HepG2 (cell line): Measurements from ENCODE around the gene IZUMO2. TPM values are rescaled to one million over a fixed set of nuclear protein-coding genes. Genes with fewer than 3 reads are reported as not detected.

Source experiments
- ATAC-seq: fragments of 200-7000 bp; cut with Tn5 transposase; 3 replicates; pipeline ENCODE4 v1.9.1; 2020; ENCODE audit warnings: mild to moderate bottlenecking, moderate library complexity
- BruUV-seq: library from RNA; stranded (reverse); fragments of 400-500 nt; replicated peaks from 2 replicates; lab custom pipeline; 2021; lab: Mats Ljungman, UMichigan
- CTCF ChIA-PET: fragments of 300-600 bp; formaldehyde crosslinking; extraction: SDS; loops from one replicate; lab custom pipeline; 2021; ENCODE audit warnings: low total read pairs, inconsistent platforms, low intra/inter-chr PET ratio; lab: Yijun Ruan, JAX
- POLR2A ChIA-PET: fragments of 350-600 bp; sonication (Branson Sonifier 250); formaldehyde crosslinking; loops from one replicate; lab custom pipeline; 2020; ENCODE audit warnings: antibody characterized with exemption, inconsistent platforms; lab: Yijun Ruan, JAX
- DNase-seq: peaks from one replicate; pipeline ENCODE4 v3.0.0-alpha.2; 2015; ENCODE audit warnings: low spot score
- FAIRE-seq: peaks from 3 replicates; lab custom pipeline; 2011; peaks lifted over from hg19 to GRCh38; lab: Jason Lieb, UNC
- H2AFZ ChIP-seq: one replicate; pipeline ENCODE4 v1.6.1; 2011; ENCODE audit warnings: low read length, inconsistent platforms
- H3K27ac ChIP-seq: fragments of 300-600 bp; 3 replicates; pipeline ENCODE4 v1.8.0; 2011; ENCODE audit warnings: mixed run types, mild to moderate bottlenecking, mixed read lengths, low read length, inconsistent platforms; ENCODE audit not compliant: insufficient read depth; ENCODE audit errors: extremely low read length
- H3K27me3 ChIP-seq, 2 experiments: fragments of 200-600 bp in 1 of 2; 2 replicates in 1 of 2; 3 replicates in 1 of 2; pipeline versions ENCODE4 v1.6.0 to v1.8.0; 2011; ENCODE audit warnings: low read length in 2 of 2, mild to moderate bottlenecking in 2 of 2, moderate library complexity in 2 of 2, inconsistent platforms in 1 of 2; ENCODE audit not compliant: insufficient read depth in 2 of 2, control insufficient read depth in 1 of 2
- H3K36me3 ChIP-seq, 2 experiments: fragments of 200-600 bp in 1 of 2; replicated peaks in 1 of 2; 2 replicates in 1 of 2; 3 replicates in 1 of 2; pipeline versions ENCODE4 v1.5.1 to v1.8.0; 2011; ENCODE audit warnings: low read length in 2 of 2, inconsistent platforms in 1 of 2; ENCODE audit not compliant: insufficient read depth in 2 of 2, control insufficient read depth in 1 of 2
- H3K4me1 ChIP-seq: 2 replicates; pipeline ENCODE4 v1.5.1; 2012; ENCODE audit warnings: low read length, inconsistent platforms; ENCODE audit not compliant: insufficient read depth
- H3K4me2 ChIP-seq: 2 replicates; pipeline ENCODE4 v1.6.0; 2011; ENCODE audit warnings: low read depth, low read length, inconsistent platforms
- H3K4me3 ChIP-seq, 3 experiments: fragments of 200-600 bp in 1 of 3; sonication (generic), shearing (Covaris generic) in 1 of 3; replicated peaks in 1 of 3; 2 replicates each; pipeline ENCODE4 v1.5.1; 2011 to 2016; ENCODE audit warnings: low read length in 3 of 3, inconsistent platforms in 2 of 3, low read depth in 2 of 3, mild to moderate bottlenecking in 2 of 3, control low read depth in 1 of 3, mixed read lengths in 1 of 3; ENCODE audit not compliant: insufficient read depth in 1 of 3
- H3K79me2 ChIP-seq: one replicate; pipeline ENCODE4 v1.6.1; 2011; ENCODE audit warnings: low read length, inconsistent platforms; ENCODE audit not compliant: insufficient read depth
- H3K9ac ChIP-seq: 2 replicates; pipeline ENCODE4 v1.6.0; 2011; ENCODE audit warnings: mild to moderate bottlenecking, low read depth, low read length, inconsistent platforms; ENCODE audit not compliant: insufficient read depth
- H3K9me3 ChIP-seq: 2 replicates; pipeline ENCODE4 v1.5.1; 2012; ENCODE audit warnings: mild to moderate bottlenecking, low read length
- H4K20me1 ChIP-seq: 2 replicates; pipeline ENCODE4 v1.6.0; 2011; ENCODE audit warnings: inconsistent platforms, mild to moderate bottlenecking, low read length, moderate library complexity; ENCODE audit not compliant: insufficient read depth
- SP5 ChIP-seq: IDR thresholded peaks from 2 replicates; pipeline ENCODE4 v1.6.1; 2016; ENCODE audit warnings: low read depth, borderline replicate concordance
- TAF1 ChIP-seq: sonication (generic); formaldehyde crosslinking; IDR thresholded peaks from 2 replicates; pipeline ENCODE4 v1.4.0; 2020; ENCODE audit warnings: missing genetic modification reagents
- ZMYM4 ChIP-seq: sonication (generic); formaldehyde crosslinking; IDR thresholded peaks from 2 replicates; pipeline ENCODE4 v1.8.1; 2023; ENCODE audit warnings: mild to moderate bottlenecking, missing genetic modification reagents
- ZNF567 ChIP-seq: sonication (generic); formaldehyde crosslinking; IDR thresholded peaks from 2 replicates; pipeline ENCODE4 v1.8.1; 2023; ENCODE audit warnings: mild to moderate bottlenecking, missing genetic modification reagents, borderline replicate concordance
- ZNF780A ChIP-seq: sonication (generic); formaldehyde crosslinking; IDR thresholded peaks from 2 replicates; pipeline ENCODE4 v1.8.0; 2022; ENCODE audit warnings: mild to moderate bottlenecking, missing genetic modification reagents, moderate library complexity
- ZNF891 ChIP-seq: sonication (generic); formaldehyde crosslinking; IDR thresholded peaks from 2 replicates; pipeline ENCODE4 v1.5.0; 2020; ENCODE audit warnings: mild to moderate bottlenecking, missing genetic modification reagents
- WGBS: methylation state at CpG from one replicate; pipeline ENCODE4 v1.1.6; 2017; ENCODE audit warnings: low lambda C conversion rate; 5-methylcytosine and 5-hydroxymethylcytosine counted together
- in situ Hi-C: cut with HindIII; loops from 2 replicates; pipeline ENCODE4 v1.10.0; 2017; ENCODE audit warnings: low pct_unique_long_range_greater_than_20kb; ENCODE audit not compliant: extremely low pct_ligation_motif_present
- intact Hi-C: fragments of 100-400 bp; cut with micrococcal nuclease; formaldehyde crosslinking; loops from one replicate; pipeline ENCODE4 v1.10.0; 2022; ENCODE audit not compliant: unreplicated experiment
- polyA plus RNA-seq, 8 experiments: library from polyadenylated mRNA; depleted of rRNA in 3 of 8; stranded (reverse) in 7 of 8; unstranded in 1 of 8; fragments of >200 nt; fragmentation: Illumina TruSeq in 4 of 8; extraction: Trizol in 4 of 8; gene quantifications; 2 replicates each; pipeline versions ENCODE4 v1.2.1 to v1.2.3, GENCODE V29; 2011 to 2016; ENCODE audit warnings: low read depth in 4 of 8, missing spikeins in 1 of 8, mixed read lengths in 1 of 8; ENCODE audit not compliant: insufficient read depth in 1 of 8
- total RNA-seq, 5 experiments: library from RNA; depleted of rRNA; stranded (reverse); fragments of >200 nt; fragmentation: Illumina TruSeq; extraction: Trizol; gene quantifications; 2 replicates each; pipeline ENCODE4 v1.2.3, GENCODE V29; 2016; ENCODE audit warnings: low read depth in 1 of 5
- TF ChIP-seq, protein P1 (sequence below), 2 experiments: fragments of 450-650 bp in 1 of 2; sonication (generic) in 1 of 2; formaldehyde crosslinking; IDR thresholded peaks; 2 replicates each; pipeline versions ENCODE4 v1.5.0 to v1.8.0; 2020 to 2022; ENCODE audit warnings: mild to moderate bottlenecking in 1 of 2, missing genetic modification reagents in 1 of 2
- TF ChIP-seq, protein P2 (sequence below), 2 experiments: IDR thresholded peaks; 2 replicates each; pipeline ENCODE4 v1.6.1; 2011 to 2012; ENCODE audit warnings: low read length in 2 of 2, borderline replicate concordance in 1 of 2, low read depth in 1 of 2, mild to moderate bottlenecking in 1 of 2, moderate library complexity in 1 of 2
- TF ChIP-seq, protein P3 (sequence below): sonication (generic); formaldehyde crosslinking; IDR thresholded peaks from 2 replicates; pipeline ENCODE4 v1.4.0; 2020; ENCODE audit warnings: missing genetic modification reagents

Gene IZUMO2
- total and polyA plus RNA-seq, 2 of the 13 experiments (the other 11 are each of a cell fraction or from before 2014, with no cell fraction given): not detected

DNA sequence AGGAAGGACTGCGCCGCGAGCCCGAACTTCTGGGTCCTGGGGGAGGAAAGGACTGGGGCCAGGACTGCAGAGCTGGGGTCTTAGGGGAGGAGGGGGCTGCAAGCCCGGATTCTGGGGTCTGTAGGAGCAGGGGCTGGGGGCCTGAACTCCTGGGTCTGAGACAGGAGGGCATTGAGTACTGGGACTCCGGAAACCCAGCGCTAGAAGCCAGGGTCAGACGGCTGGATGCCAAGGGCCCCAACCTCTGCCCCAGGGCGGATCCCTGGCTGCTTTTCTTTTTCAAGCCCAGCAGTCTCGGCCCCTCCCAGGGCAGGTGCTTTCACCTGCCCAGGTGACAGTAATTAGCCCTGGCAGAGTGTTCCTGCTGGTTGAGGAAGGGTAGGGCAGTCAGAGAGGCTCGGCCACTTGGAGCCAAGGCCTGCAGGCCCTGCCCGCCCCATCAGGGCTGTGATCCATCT is 42.6 kb upstream of the IZUMO2 start:
- in situ Hi-C loops (no loop called here), intact Hi-C loops (no loop called here)
- Histone ChIP-seq H2AFZ (no peak overlapping the region), H3K9me3 (no peaks in the 10 kb centered on the region), H3K9ac (no peak overlapping the region), H3K27me3 (no peaks in the 10 kb centered on the region; a peak in 2 of 5 replicates), H3K4me1 (peaks cover 35% of the 10 kb centered on the region), H4K20me1 (no peaks in the 10 kb centered on the region), H3K79me2 (no peaks in the 10 kb centered on the region), H3K4me3 (peak overlapping the region; percentile 53 to 73 (median 59)), H3K4me2 (peak overlapping the region; percentile 76), H3K36me3 (no peaks in the 10 kb centered on the region), H3K27ac (no peak overlapping the region)
- no peak for DNase-seq
- CTCF ChIA-PET: no interaction called here
- TF ChIP-seq ZNF891 (CRISPR knock-in tag): no peak
- TF ChIP-seq, protein P1, sequence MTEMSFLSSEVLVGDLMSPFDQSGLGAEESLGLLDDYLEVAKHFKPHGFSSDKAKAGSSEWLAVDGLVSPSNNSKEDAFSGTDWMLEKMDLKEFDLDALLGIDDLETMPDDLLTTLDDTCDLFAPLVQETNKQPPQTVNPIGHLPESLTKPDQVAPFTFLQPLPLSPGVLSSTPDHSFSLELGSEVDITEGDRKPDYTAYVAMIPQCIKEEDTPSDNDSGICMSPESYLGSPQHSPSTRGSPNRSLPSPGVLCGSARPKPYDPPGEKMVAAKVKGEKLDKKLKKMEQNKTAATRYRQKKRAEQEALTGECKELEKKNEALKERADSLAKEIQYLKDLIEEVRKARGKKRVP (CRISPR knock-in tag; IDR thresholded peaks at IDR 0.05): no peak
- TF ChIP-seq TAF1 (CRISPR knock-in tag): no peak
- peak; percentile 39 for ATAC-seq
- no TSS peak for BruUV-seq
- WGBS: 18% methylated on average over 2 of the region's 12 CpGs
- POLR2A ChIA-PET: interaction anchor here (1.2 to 1.5 kb wide), 4 partner anchors 29 to 128 kb away, joined by 3 to 9 read pairs (median 4); partner anchors contain the start of gene KCNC3
- no peak for FAIRE-seq

DNA sequence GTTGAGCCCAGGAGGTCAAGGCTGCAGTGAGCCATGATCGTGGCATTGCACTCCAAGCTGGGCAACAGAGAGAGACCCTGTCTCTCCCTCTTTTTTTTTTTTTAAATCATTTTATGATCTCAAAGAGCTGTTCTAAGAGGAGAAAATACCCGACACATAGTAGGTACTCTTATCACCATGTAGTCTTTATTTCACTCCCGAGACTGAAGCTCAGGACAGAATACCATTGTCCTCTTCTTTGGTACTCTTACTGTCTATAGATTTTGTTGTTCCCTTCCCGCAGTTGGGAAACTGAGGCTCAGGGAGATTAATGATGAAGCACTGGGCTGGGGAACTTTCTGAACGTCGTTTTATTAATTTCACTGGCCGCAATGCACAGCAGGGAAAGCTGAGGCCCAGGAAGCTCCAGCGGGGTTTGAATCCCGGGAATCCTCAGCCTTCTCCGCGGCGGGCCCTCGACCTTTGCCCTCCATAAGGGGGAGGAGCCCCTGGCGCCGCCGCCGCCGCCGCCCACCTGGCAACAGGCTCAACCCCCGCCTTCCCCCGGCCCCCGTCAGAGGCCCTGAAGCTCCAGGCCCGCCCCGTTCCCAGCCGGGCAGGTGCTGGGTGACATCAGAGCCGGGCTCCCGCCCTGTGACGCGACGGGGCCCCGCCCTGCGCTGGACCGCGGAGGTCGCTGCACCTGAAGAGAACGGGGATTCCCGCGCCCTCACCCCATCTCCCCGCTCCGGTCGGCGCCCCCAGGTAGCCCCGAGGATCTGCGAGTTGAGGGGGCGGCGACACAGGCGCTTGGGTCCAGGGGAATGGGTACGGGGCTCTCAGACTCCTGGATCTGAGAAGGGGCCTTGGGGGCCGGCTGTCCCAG is 42.0 kb upstream of the IZUMO2 start:
- no peaks in the 10 kb centered on the region; a peak in 2 of 5 replicates for H3K27me3 ChIP-seq
- no peaks in the 10 kb centered on the region for H4K20me1 ChIP-seq
- DNase-seq (peak; percentile 70), FAIRE-seq (no peak), ATAC-seq (peak; percentile 74)
- H3K36me3 ChIP-seq: no peaks in the 10 kb centered on the region
- H3K79me2 ChIP-seq: no peaks in the 10 kb centered on the region
- ChIA-PET POLR2A (interaction anchor here (1.2 to 1.5 kb wide), 4 partner anchors 29 to 129 kb away, joined by 3 to 9 read pairs (median 4); partner anchors contain the start of gene KCNC3), CTCF (no interaction called here)
- peaks cover 35% of the 10 kb centered on the region for H3K4me1 ChIP-seq
- H3K4me2 ChIP-seq: peak overlapping the region; percentile 76
- peak overlapping the region; percentile 51; the same call in 1 of the 2 replicates for H3K9ac ChIP-seq
- in situ Hi-C loops (no loop called here), intact Hi-C loops (no loop called here)
- peak overlapping the region; percentile 42 for H3K27ac ChIP-seq
- BruUV-seq: no TSS peak
- 11% methylated on average over 14 of the region's 49 CpGs for WGBS
- no peak overlapping the region for H2AFZ ChIP-seq
- H3K9me3 ChIP-seq: no peaks in the 10 kb centered on the region
- peak overlapping the region; percentile 53 to 73 (median 59) for H3K4me3 ChIP-seq
- TF ChIP-seq SP5 (CRISPR knock-in tag) (peak; percentile 69), ZNF567 (CRISPR knock-in tag) (no peak), ZNF780A (no peak), ZMYM4 (no peak)
- TF ChIP-seq, protein P2, sequence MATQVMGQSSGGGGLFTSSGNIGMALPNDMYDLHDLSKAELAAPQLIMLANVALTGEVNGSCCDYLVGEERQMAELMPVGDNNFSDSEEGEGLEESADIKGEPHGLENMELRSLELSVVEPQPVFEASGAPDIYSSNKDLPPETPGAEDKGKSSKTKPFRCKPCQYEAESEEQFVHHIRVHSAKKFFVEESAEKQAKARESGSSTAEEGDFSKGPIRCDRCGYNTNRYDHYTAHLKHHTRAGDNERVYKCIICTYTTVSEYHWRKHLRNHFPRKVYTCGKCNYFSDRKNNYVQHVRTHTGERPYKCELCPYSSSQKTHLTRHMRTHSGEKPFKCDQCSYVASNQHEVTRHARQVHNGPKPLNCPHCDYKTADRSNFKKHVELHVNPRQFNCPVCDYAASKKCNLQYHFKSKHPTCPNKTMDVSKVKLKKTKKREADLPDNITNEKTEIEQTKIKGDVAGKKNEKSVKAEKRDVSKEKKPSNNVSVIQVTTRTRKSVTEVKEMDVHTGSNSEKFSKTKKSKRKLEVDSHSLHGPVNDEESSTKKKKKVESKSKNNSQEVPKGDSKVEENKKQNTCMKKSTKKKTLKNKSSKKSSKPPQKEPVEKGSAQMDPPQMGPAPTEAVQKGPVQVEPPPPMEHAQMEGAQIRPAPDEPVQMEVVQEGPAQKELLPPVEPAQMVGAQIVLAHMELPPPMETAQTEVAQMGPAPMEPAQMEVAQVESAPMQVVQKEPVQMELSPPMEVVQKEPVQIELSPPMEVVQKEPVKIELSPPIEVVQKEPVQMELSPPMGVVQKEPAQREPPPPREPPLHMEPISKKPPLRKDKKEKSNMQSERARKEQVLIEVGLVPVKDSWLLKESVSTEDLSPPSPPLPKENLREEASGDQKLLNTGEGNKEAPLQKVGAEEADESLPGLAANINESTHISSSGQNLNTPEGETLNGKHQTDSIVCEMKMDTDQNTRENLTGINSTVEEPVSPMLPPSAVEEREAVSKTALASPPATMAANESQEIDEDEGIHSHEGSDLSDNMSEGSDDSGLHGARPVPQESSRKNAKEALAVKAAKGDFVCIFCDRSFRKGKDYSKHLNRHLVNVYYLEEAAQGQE (IDR thresholded peaks at IDR 0.05; ENCODE audit: borderline replicate concordance in 1 of 2, low read depth in 1 of 2, low read length in 2 of 2): no peak
- TF ChIP-seq, protein P3, sequence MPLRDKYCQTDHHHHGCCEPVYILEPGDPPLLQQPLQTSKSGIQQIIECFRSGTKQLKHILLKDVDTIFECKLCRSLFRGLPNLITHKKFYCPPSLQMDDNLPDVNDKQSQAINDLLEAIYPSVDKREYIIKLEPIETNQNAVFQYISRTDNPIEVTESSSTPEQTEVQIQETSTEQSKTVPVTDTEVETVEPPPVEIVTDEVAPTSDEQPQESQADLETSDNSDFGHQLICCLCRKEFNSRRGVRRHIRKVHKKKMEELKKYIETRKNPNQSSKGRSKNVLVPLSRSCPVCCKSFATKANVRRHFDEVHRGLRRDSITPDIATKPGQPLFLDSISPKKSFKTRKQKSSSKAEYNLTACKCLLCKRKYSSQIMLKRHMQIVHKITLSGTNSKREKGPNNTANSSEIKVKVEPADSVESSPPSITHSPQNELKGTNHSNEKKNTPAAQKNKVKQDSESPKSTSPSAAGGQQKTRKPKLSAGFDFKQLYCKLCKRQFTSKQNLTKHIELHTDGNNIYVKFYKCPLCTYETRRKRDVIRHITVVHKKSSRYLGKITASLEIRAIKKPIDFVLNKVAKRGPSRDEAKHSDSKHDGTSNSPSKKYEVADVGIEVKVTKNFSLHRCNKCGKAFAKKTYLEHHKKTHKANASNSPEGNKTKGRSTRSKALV (CRISPR knock-in tag): no peak
